Osteocyte (in vitro differentiated cells): ENCODE data around the gene SETD6. TPM values are rescaled to one million over a fixed set of nuclear protein-coding genes. Genes with fewer than 3 reads are reported as not detected.

Source experiments
- DNase-seq: peaks from one replicate; pipeline ENCODE4 v3.0.0; 2021; ENCODE audit warnings: mixed read lengths; ENCODE audit not compliant: unreplicated experiment; ENCODE audit errors: extremely low spot score
- H3K27ac Mint-ChIP-seq: one replicate; pipeline ENCODE4 v1.8.0; 2021; ENCODE audit warnings: mild to moderate bottlenecking, mixed read lengths; ENCODE audit not compliant: unreplicated experiment
- H3K27me3 Mint-ChIP-seq: one replicate; pipeline ENCODE4 v1.8.0; 2021; ENCODE audit warnings: mixed read lengths; ENCODE audit not compliant: unreplicated experiment
- H3K36me3 Mint-ChIP-seq: one replicate; pipeline ENCODE4 v1.8.0; 2021; ENCODE audit warnings: mixed read lengths; ENCODE audit not compliant: unreplicated experiment
- H3K4me1 Mint-ChIP-seq: one replicate; pipeline ENCODE4 v1.8.0; 2021; ENCODE audit warnings: mixed read lengths; ENCODE audit not compliant: unreplicated experiment
- H3K4me3 Mint-ChIP-seq: one replicate; pipeline ENCODE4 v1.8.0; 2021; ENCODE audit warnings: mild to moderate bottlenecking, moderate library complexity, mixed read lengths; ENCODE audit not compliant: unreplicated experiment
- H3K9me3 Mint-ChIP-seq: one replicate; pipeline ENCODE4 v1.8.0; 2021; ENCODE audit warnings: mixed read lengths; ENCODE audit not compliant: unreplicated experiment
- total RNA-seq: library from RNA; stranded (reverse); gene quantifications from 2 replicates; pipeline ENCODE4 v1.2.1, GENCODE V29; 2021
- TF ChIP-seq, protein P1 (sequence below): fragments of 200-600 bp; sonication (generic); IDR thresholded peaks from 2 replicates; pipeline ENCODE4 v1.5.0; 2021; ENCODE audit warnings: antibody characterized with exemption, mild to moderate bottlenecking, moderate library complexity

SETD6 gene
- total RNA-seq, 1 donor from 2014 or later: 19.9 TPM

DNA sequence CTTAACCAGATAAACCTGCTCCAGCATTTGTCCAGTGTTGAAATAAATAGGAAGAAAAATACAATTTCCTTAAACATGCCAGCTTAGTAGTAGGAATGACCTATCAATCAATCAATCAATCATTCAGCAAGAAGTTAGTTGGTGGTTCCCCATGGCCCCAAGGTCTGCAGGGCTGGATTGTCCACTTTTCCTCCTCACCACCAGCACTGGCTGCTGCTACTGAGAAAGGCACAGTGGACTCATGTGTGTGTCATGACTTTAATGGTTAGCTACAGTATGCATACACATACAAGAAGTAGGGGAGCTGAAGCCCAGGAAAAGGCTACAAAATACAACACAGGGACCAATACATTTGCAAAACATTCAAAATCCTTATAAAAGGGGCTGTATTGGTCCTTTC is 4.4 kb downstream of the SETD6 start:
- H3K4me3 Mint-ChIP-seq: no peak overlapping the region

DNA sequence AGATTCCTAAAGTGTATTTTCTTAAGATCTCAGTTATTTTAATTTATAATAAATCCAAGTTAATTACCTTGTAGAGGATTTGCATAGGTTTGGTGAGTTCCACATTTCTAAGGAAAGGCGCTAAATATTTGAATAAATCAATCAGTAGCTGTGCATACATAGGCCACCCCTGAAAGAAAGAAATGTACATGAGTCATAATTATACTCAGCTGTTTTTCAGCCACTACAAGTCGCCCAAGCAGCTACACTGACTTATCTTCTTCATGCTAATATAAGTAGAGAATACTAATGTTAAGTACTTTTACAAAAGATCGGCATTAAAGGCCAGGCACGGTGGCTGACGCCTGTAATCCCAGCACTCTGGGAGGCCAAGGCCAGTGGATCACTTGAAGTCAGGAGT is 14.9 kb downstream of the SETD6 start:
- H3K4me3 Mint-ChIP-seq: no peak overlapping the region
- no peak for DNase-seq
- H3K36me3 Mint-ChIP-seq: peaks cover 61% of the 10 kb centered on the region
- no peaks in the 10 kb centered on the region for H3K27me3 Mint-ChIP-seq
- no peaks in the 10 kb centered on the region for H3K4me1 Mint-ChIP-seq
- no peaks in the 10 kb centered on the region for H3K9me3 Mint-ChIP-seq
- no peak overlapping the region for H3K27ac Mint-ChIP-seq
- TF ChIP-seq, protein P1, sequence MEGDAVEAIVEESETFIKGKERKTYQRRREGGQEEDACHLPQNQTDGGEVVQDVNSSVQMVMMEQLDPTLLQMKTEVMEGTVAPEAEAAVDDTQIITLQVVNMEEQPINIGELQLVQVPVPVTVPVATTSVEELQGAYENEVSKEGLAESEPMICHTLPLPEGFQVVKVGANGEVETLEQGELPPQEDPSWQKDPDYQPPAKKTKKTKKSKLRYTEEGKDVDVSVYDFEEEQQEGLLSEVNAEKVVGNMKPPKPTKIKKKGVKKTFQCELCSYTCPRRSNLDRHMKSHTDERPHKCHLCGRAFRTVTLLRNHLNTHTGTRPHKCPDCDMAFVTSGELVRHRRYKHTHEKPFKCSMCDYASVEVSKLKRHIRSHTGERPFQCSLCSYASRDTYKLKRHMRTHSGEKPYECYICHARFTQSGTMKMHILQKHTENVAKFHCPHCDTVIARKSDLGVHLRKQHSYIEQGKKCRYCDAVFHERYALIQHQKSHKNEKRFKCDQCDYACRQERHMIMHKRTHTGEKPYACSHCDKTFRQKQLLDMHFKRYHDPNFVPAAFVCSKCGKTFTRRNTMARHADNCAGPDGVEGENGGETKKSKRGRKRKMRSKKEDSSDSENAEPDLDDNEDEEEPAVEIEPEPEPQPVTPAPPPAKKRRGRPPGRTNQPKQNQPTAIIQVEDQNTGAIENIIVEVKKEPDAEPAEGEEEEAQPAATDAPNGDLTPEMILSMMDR: no peak

More for the DNA sequence above, 4.4 kb downstream of the SETD6 start:
- Mint-ChIP-seq H3K4me1 (peaks cover 9% of the 10 kb centered on the region), H3K9me3 (no peaks in the 10 kb centered on the region), H3K36me3 (peaks cover 39% of the 10 kb centered on the region), H3K27me3 (no peaks in the 10 kb centered on the region), H3K27ac (no peak overlapping the region)
- no peak for DNase-seq
- TF ChIP-seq, protein P1: no peak

DNA sequence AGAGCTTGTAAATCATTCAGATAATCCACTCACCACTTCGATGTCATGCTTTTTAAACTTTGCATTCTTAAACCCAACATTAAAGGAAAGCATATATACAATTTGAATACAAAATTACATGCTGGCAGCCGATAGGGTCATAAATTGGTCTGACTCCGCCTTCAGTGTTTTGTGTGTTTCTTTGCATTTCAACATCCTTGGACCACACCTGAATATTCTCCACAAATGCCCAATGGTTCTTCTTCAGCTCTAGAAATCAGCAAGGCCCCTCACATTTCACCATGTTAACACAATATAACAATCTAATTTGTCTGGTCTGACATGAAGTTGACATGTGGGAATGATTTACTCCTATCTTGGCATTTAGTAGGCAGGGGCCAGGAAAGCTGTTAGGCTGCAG is 17.1 kb downstream of the SETD6 start:
- Mint-ChIP-seq H3K4me1 (no peaks in the 10 kb centered on the region), H3K36me3 (peaks cover 57% of the 10 kb centered on the region), H3K9me3 (no peaks in the 10 kb centered on the region), H3K27ac (no peak overlapping the region), H3K4me3 (no peak overlapping the region), H3K27me3 (no peaks in the 10 kb centered on the region)
- no peak for DNase-seq
- TF ChIP-seq, protein P1: no peak

DNA sequence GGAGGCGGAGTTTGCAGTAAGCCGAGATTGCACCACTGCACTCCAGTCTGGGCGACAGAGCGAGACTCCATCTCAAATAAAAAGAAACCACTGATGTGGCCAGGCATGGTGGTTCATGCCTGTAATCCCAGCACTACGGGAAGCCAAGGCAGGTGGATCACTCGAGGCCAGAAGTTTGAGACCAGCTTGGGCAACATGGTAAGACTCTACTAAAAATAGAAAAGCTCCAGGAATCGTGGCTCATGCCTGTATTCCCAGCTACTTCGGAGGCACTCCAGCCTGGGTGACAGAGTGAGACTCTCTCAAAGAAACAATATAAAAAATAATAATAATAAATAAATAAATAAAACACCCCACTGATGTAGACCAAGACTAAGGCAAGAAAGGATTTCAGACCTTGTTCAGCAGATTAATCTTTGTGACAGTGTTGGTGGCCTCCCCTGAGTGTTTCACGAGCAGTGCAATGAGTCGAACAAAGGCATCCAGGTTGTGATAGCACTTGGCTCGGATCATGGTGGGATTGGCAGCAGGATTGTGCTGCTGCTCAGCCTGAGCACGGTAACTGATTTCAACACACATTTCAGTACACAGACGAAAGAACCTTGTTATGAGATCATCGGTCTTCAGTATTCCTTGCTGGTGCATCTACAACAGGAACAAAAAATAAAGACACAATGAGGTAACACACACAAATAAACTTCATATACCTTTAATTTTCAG is 18.6 kb downstream of the SETD6 start:
- H3K27ac Mint-ChIP-seq: no peak overlapping the region
- H3K9me3 Mint-ChIP-seq: no peaks in the 10 kb centered on the region
- peaks cover 69% of the 10 kb centered on the region for H3K36me3 Mint-ChIP-seq
- H3K4me1 Mint-ChIP-seq: no peaks in the 10 kb centered on the region
- no peak overlapping the region for H3K4me3 Mint-ChIP-seq
- DNase-seq: no peak
- H3K27me3 Mint-ChIP-seq: no peaks in the 10 kb centered on the region
- TF ChIP-seq, protein P1: no peak

DNA sequence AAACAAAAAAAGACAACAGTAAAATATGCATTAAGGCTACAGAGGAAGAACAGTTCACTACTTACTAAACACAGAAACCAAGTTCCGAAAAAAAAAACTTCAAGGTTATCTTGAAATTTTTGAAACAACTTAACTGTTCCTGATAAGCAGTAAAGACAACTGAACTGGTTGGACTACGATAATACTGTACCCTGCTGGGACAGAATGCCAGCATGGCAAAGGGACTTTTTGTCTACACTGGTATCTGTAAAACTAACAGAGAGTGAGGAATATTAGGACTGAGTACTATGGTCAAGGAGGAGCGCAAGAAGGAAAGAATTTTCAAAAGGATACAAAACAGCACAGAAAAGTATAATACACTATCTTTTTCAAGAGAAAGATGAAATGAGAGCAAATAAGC is 19.8 kb downstream of the SETD6 start:
- no peaks in the 10 kb centered on the region for H3K27me3 Mint-ChIP-seq
- H3K4me1 Mint-ChIP-seq: no peaks in the 10 kb centered on the region
- no peak overlapping the region for H3K27ac Mint-ChIP-seq
- DNase-seq: no peak
- H3K4me3 Mint-ChIP-seq: no peak overlapping the region
- no peaks in the 10 kb centered on the region for H3K9me3 Mint-ChIP-seq
- TF ChIP-seq, protein P1: no peak
- H3K36me3 Mint-ChIP-seq: peaks cover 71% of the 10 kb centered on the region
